Tibial nerve (tissue), 4 donors: ENCODE results near the gene TRABD2B. TPM values are rescaled to one million over a fixed set of nuclear protein-coding genes. Genes with fewer than 3 reads are reported as not detected.

ENCODE experiments used
- DNase-seq, 2 donors: peaks; one replicate each; pipeline ENCODE4 v3.0.0-alpha.2; 2019; ENCODE audit warnings: low spot score in 2 of 2
- H3K27ac ChIP-seq, 4 donors: fragments of 200-600 bp; sonication (generic) in 3 of 4; one replicate each; pipeline ENCODE4 v1.5.1; 2017 to 2019; ENCODE audit warnings: mild to moderate bottlenecking in 1 of 4
- H3K27me3 ChIP-seq, 2 donors: fragments of 200-600 bp; sonication (generic) in 1 of 2; one replicate each; pipeline versions ENCODE4 v1.5.1 to v1.6.0; 2017 to 2019
- H3K36me3 ChIP-seq, 3 donors: fragments of 200-600 bp; sonication (generic); one replicate each; pipeline ENCODE4 v1.5.1; 2018 to 2019
- H3K4me1 ChIP-seq, 4 donors: fragments of 200-600 bp; sonication (generic) in 3 of 4; one replicate each; pipeline ENCODE4 v1.5.1; 2017 to 2019
- H3K4me3 ChIP-seq, 4 donors: fragments of 200-600 bp; sonication (generic) in 3 of 4; one replicate each; pipeline ENCODE4 v1.5.1; 2017 to 2019; ENCODE audit warnings: mild to moderate bottlenecking in 1 of 4, moderate library complexity in 1 of 4
- H3K9me3 ChIP-seq, 4 donors: fragments of 200-600 bp; sonication (generic) in 3 of 4; one replicate each; pipeline ENCODE4 v1.5.1; 2017 to 2019
- EP300 ChIP-seq, 2 donors: sonication (generic); formaldehyde crosslinking; IDR thresholded peaks; one replicate each; pipeline ENCODE4 v1.6.1; 2017; ENCODE audit warnings: antibody characterized with exemption in 2 of 2, mild to moderate bottlenecking in 1 of 2
- POLR2A ChIP-seq, 2 donors: fragments of 450-650 bp; IDR thresholded peaks; one replicate each; pipeline ENCODE4 v1.6.1; 2017; ENCODE audit warnings: antibody characterized with exemption in 2 of 2, mild to moderate bottlenecking in 2 of 2, moderate library complexity in 2 of 2
- WGBS, 2 donors: methylation state at CpG; one replicate each; pipeline ENCODE4 v1.1.5; 2018; 5-methylcytosine and 5-hydroxymethylcytosine counted together
- total RNA-seq, 4 donors: library from RNA; depleted of rRNA; stranded (reverse); fragments of >200 nt; gene quantifications; one replicate each; pipeline ENCODE4 v1.1.0, GENCODE V29; 2016
- TF ChIP-seq, protein P1 (sequence below), 5 experiments: fragments of 200-600 bp in 3 of 5; fragments of 450-650 bp in 2 of 5; sonication (generic) in 3 of 5; IDR thresholded peaks; one replicate each; pipeline ENCODE4 v1.5.1; 2016 to 2019; ENCODE audit warnings: antibody characterized with exemption in 5 of 5, mild to moderate bottlenecking in 3 of 5, moderate library complexity in 2 of 5

The TRABD2B gene
- total RNA-seq, 4 donors from 2014 or later = 1.3 to 4.1 (median 2.3) TPM

DNA sequence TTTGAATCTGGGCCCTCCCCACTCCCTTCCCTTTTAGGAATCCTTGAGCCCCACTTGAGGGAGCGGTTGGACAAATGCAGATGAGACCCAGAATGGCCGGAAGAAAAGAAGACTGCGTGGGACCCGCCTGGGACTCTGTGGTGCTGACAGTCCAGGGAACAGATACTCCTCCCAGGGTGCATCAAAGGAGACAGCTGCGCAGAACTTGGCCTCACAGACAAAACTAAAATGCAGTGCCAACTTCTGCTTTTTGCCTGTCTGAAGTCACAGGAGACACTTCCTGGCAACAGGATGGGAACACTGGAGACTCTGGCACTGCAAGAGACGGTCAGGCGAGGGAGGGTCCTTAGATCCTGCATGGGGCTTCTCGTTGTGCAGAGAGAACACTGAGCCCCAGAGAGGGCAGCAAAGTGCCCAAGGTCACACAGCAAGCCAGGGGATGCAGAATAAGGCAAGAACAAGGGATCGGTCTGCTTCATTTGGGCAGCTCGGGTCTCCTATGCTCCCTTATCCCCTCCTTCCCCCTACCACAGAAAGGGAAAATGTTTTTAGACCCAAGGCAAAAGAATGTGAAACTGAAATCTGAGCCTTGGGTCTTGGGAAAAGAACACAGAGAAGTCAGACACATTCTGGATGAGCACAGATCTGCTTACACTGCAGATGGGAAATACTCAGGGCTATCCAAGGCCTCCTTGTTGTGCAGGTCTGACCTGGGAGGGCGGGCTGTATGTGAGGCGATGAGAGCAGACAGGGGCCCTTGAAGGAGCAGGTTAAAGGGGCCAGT is 182.4 kb downstream of the TRABD2B start:
- Histone ChIP-seq H3K4me3 (no peak overlapping the region), H3K36me3 (no peaks in the 10 kb centered on the region), H3K4me1 (peaks cover 0 to 75% (median 29%) of the 10 kb centered on the region in 4 donors), H3K27ac (peak overlapping the region in 2 of 4 donors; percentile 32 to 42), H3K27me3 (no peaks in the 10 kb centered on the region), H3K9me3 (no peaks in the 10 kb centered on the region)
- TF ChIP-seq, protein P1, sequence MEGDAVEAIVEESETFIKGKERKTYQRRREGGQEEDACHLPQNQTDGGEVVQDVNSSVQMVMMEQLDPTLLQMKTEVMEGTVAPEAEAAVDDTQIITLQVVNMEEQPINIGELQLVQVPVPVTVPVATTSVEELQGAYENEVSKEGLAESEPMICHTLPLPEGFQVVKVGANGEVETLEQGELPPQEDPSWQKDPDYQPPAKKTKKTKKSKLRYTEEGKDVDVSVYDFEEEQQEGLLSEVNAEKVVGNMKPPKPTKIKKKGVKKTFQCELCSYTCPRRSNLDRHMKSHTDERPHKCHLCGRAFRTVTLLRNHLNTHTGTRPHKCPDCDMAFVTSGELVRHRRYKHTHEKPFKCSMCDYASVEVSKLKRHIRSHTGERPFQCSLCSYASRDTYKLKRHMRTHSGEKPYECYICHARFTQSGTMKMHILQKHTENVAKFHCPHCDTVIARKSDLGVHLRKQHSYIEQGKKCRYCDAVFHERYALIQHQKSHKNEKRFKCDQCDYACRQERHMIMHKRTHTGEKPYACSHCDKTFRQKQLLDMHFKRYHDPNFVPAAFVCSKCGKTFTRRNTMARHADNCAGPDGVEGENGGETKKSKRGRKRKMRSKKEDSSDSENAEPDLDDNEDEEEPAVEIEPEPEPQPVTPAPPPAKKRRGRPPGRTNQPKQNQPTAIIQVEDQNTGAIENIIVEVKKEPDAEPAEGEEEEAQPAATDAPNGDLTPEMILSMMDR (IDR thresholded peaks at IDR 0.05) = no peak
- TF ChIP-seq POLR2A (IDR thresholded peaks at IDR 0.05) (no peak), EP300 (IDR thresholded peaks at IDR 0.05) (no peak)
- DNase-seq = no peak
- 66 to 71% methylated on average over 12 of the region's 12 CpGs for WGBS, 2 donors

DNA sequence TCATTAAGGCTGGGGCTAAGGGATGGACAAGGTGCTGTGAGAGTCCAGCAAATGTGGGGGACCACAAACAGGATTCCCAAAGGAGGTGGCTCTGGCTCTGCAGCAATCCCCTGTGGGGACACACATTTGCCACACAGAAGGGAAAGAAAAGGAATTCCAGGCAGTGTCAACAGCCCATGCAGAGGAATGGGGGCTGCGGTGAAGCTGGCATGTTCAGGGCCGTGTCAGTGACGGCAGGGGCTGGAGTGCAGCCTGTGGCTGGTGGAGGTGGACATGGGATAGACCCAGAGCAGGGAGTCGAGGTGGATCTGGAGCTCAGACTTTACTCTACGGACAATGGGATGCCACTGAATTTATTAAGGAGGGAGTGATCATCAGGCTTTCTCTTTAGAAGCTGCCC is 183.2 kb downstream of the TRABD2B start:
- peak overlapping the region in 1 of 4 donors; percentile 42 for H3K27ac ChIP-seq
- WGBS, 2 donors = 43 to 60% methylated on average over 5 of the region's 5 CpGs
- DNase-seq = no peak
- TF ChIP-seq, protein P1 (IDR thresholded peaks at IDR 0.05) = no peak
- TF ChIP-seq POLR2A (IDR thresholded peaks at IDR 0.05) (no peak), EP300 (IDR thresholded peaks at IDR 0.05) (no peak)
- no peaks in the 10 kb centered on the region for H3K27me3 ChIP-seq
- H3K4me1 ChIP-seq = peaks cover 0 to 66% (median 25%) of the 10 kb centered on the region in 4 donors
- no peaks in the 10 kb centered on the region for H3K9me3 ChIP-seq
- no peaks in the 10 kb centered on the region for H3K36me3 ChIP-seq
- H3K4me3 ChIP-seq = no peak overlapping the region

DNA sequence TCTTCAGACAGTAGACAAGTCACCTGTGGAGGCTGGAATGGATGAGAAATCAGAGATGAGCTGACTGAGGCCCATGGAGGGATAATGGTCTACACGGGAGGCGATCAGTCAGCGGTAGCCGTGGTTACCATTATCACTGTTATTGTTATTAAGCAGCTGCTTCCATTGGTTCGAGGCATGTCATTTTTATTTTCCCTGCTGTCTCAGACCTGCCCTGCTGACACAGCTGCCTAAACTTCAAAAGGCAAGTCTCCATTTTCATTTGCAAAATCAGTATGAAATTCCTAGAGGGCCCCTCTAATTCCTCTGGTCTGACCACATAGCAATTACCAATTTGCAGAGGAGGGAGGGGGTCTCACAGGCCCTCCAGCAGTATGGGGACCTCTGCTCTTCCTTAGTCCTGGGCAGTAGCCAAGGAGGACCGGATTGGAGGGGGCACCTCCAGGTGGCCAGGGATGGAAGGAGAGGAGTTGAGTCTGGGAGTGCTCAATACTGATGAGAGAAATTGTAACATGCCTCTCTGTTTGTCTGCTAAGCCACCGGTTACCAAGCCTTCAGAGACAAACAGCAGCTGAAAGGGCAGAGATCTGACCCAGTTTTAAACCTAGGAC is 184.2 kb downstream of the TRABD2B start:
- peaks cover 0 to 57% (median 17%) of the 10 kb centered on the region in 4 donors for H3K4me1 ChIP-seq
- no peak overlapping the region for H3K27ac ChIP-seq
- H3K27me3 ChIP-seq = no peaks in the 10 kb centered on the region
- no peak for TF ChIP-seq POLR2A (IDR thresholded peaks at IDR 0.05)
- no peak for TF ChIP-seq EP300 (IDR thresholded peaks at IDR 0.05)
- TF ChIP-seq, protein P1 (IDR thresholded peaks at IDR 0.05) = no peak
- no peak for DNase-seq
- H3K9me3 ChIP-seq = no peaks in the 10 kb centered on the region
- H3K36me3 ChIP-seq = no peaks in the 10 kb centered on the region
- WGBS, 2 donors = 63 to 71% methylated on average over 7 of the region's 7 CpGs
- no peak overlapping the region for H3K4me3 ChIP-seq

DNA sequence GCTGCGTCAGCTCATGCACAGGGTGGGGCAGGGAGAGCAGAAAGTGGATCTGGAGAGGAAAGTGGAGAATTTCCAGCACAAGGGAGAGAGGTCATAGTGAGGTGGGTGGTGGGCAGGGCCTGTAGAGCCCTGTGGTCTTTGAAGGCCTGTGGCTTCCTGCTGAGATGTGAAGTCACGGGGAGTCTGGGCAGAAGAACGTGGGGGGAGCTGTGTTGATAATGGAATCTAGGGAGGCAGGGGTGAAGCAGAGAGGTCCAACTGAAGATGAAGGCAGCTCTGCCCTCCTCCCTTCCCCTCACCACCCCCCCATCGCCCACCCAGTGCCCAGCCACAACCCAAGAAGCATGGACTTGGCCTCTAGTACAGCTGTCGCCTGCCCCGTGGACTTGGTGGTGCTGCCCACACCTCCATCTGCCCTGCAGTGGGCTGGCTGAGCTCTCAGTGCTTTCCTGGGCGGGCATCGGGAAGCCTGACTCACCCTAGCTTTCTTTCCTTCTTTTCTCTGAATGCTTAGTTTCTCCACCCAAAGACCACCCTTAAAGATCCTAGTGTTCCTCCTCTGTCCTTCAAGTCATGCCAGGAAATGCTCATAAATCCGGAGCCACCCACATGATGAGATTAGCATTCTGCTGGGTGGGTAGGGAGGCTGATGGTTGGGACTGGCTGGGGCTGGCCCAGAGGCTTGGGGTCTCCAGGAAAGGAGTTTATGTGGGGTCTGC is 186.1 kb downstream of the TRABD2B start:
- DNase-seq = no peak
- Histone ChIP-seq H3K9me3 (no peaks in the 10 kb centered on the region), H3K4me1 (peaks cover 0 to 43% (median 12%) of the 10 kb centered on the region in 4 donors), H3K4me3 (no peak overlapping the region), H3K27me3 (no peaks in the 10 kb centered on the region), H3K27ac (no peak overlapping the region), H3K36me3 (no peaks in the 10 kb centered on the region)
- 54 to 67% methylated on average over 9 of the region's 9 CpGs for WGBS, 2 donors
- no peak for TF ChIP-seq POLR2A (IDR thresholded peaks at IDR 0.05)
- no peak for TF ChIP-seq EP300 (IDR thresholded peaks at IDR 0.05)
- TF ChIP-seq, protein P1 (IDR thresholded peaks at IDR 0.05) = no peak
